GM06990 (cell line): ENCODE data around the gene DLG4.

ENCODE experiments used
- DNase-seq: peaks from one replicate; pipeline ENCODE4 v3.0.0-alpha.2; 2011; ENCODE audit not compliant: insufficient read length; ENCODE audit errors: extremely low read depth
- H3K27me3 ChIP-seq: replicated peaks from 2 replicates; pipeline ENCODE4 v1.6.0; 2011; ENCODE audit warnings: low read length; ENCODE audit not compliant: control insufficient read depth, insufficient read depth
- H3K36me3 ChIP-seq: 2 replicates; pipeline ENCODE4 v1.5.1; 2011; ENCODE audit warnings: low read length; ENCODE audit not compliant: control insufficient read depth, insufficient read depth
- H3K4me3 ChIP-seq: replicated peaks from 2 replicates; pipeline ENCODE4 v1.5.1; 2011; ENCODE audit warnings: low read depth, mild to moderate bottlenecking, control low read depth, low read length
- CTCF ChIP-seq: IDR thresholded peaks from 2 replicates; pipeline ENCODE4 v1.5.1; 2011; ENCODE audit warnings: low read length, control low read depth, mild to moderate bottlenecking, inconsistent platforms; ENCODE audit not compliant: insufficient read depth, poor library complexity, severe bottlenecking

Gene DLG4

GRCh38 chr17:7156342-7156940 lies 63.2 kb downstream of the DLG4 start:
- Histone ChIP-seq H3K4me3 (no peak overlapping the region), H3K27me3 (peaks cover 2% of the 10 kb centered on the region), H3K36me3 (no peaks in the 10 kb centered on the region)
- no peak for DNase-seq
- no peak for TF ChIP-seq CTCF

DNA sequence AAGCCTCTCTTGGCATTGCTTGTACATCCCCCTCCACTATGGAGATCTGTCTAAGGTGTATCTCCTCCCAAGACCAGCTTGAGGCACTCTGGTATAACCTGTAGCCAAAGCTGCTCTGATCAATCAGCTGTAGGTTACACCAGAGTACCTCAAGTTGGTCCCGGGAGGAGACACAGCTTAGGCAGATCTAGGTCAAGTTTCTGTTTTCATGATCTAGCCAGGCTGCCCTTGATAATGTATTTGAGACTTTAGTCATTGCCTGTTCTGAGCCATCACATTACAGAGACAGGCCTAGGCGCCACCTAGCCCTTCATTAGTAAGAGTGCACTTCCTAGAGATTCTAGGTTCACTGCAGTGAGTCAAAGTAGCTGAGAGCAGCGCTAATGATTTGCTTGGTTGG lies 71.9 kb downstream of the DLG4 start:
- peak; percentile 22 for TF ChIP-seq CTCF
- Histone ChIP-seq H3K36me3 (no peaks in the 10 kb centered on the region), H3K4me3 (no peak overlapping the region), H3K27me3 (no peaks in the 10 kb centered on the region)
- no peak for DNase-seq

- Histone ChIP-seq H3K4me3 (no peak overlapping the region), H3K27me3 (no peaks in the 10 kb centered on the region), H3K36me3 (no peaks in the 10 kb centered on the region)
- no peak for DNase-seq
- no peak for TF ChIP-seq CTCF
Observed at GRCh38 chr17:7146115-7146514, 73.5 kb downstream of the DLG4 start.

DNA sequence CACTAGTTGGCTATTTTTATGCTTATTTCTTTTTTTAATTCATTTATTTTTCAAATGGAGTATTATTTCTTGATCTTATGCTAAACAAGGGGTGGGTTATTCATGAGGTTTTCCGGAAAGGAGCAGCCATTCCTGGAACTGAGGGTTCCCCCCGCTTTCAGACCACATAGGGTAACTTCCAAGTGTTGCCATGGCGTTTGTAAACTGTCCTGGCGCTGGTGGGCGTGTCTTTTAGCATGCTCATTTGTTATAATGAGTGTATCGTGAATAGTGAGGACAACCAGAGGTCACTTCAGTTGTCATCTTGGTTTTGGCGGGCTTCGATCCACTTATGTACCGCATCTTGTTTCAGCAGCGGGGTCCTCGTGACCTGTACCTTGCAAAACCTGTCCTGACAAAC lies 75.4 kb downstream of the DLG4 start:
- no peak for TF ChIP-seq CTCF
- DNase-seq, result no peak
- Histone ChIP-seq H3K4me3 (no peak overlapping the region), H3K27me3 (no peaks in the 10 kb centered on the region), H3K36me3 (no peaks in the 10 kb centered on the region)

- DNase-seq, result no peak
- no peaks in the 10 kb centered on the region for H3K27me3 ChIP-seq
- H3K36me3 ChIP-seq, result no peaks in the 10 kb centered on the region
- no peak overlapping the region for H3K4me3 ChIP-seq
- TF ChIP-seq CTCF, result no peak
Observed at GRCh38 chr17:7141824-7142223, 77.8 kb downstream of the DLG4 start.

- H3K27me3 ChIP-seq, result no peaks in the 10 kb centered on the region
- H3K36me3 ChIP-seq, result no peaks in the 10 kb centered on the region
- DNase-seq, result no peak
- TF ChIP-seq CTCF, result no peak
- no peak overlapping the region for H3K4me3 ChIP-seq
Observed at GRCh38 chr17:7139400-7139799, 80.2 kb downstream of the DLG4 start.
